GM18909 (cell line): Measurements from ENCODE around the gene POU2F1.
"Not testable (repeated sequence)": the region's sequence is repeated elsewhere in the genome, so short reads cannot be mapped to it uniquely, and the experiment has no call there.

Experiments used
- ATAC-seq: cut with Tn5 transposase; IDR thresholded peaks from one replicate; pipeline ENCODE4 v1.9.1; 2021; ENCODE audit warnings: mild to moderate bottlenecking; ENCODE audit not compliant: unreplicated experiment, poor library complexity

The POU2F1 gene

GRCh38 chr1:167202049-167202448 is 18.6 kb upstream of the POU2F1 start:
- ATAC-seq, result no peak

DNA sequence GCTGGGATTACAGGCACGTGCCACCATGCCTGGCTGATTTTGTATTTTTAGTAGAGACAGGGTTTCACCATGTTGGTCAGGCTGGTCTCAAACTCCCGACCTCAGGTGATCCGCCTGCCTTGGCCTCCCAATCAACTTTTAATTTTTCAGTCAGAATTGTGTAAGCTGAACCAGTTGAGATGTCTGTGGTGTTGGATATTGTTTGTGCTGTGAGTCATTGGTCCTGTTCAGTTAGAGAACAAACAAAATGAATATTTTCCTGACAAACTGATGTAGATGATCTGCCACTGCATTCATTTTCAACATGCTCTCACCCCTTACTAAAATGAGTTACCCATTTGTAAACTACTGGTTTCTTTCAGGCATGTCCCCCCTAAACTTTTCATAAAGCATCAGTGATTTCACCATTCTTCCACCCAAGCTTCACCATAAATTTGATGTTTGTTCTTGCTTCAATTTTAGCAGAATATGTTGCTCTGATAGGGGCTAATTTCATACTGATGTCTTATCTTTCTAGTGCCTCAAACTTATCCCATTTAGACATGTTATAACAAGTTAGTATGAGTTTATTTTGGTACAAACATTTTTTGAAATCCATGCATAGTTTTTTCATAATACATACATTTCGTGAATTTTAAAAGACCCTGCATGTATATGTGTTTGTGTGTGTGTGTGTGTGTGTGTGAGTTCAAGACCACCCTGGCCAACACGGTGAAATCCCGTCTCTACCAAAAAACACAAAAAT is 15.2 kb upstream of the POU2F1 start:
- ATAC-seq, result not testable (repeated sequence)

GRCh38 chr1:167206166-167206835 is 14.4 kb upstream of the POU2F1 start:
- no peak for ATAC-seq

- ATAC-seq, result no peak
Measured at GRCh38 chr1:167207940-167208623, 12.6 kb upstream of the POU2F1 start.

GRCh38 chr1:167208624-167208976 is 12.1 kb upstream of the POU2F1 start:
- no peak for ATAC-seq

DNA sequence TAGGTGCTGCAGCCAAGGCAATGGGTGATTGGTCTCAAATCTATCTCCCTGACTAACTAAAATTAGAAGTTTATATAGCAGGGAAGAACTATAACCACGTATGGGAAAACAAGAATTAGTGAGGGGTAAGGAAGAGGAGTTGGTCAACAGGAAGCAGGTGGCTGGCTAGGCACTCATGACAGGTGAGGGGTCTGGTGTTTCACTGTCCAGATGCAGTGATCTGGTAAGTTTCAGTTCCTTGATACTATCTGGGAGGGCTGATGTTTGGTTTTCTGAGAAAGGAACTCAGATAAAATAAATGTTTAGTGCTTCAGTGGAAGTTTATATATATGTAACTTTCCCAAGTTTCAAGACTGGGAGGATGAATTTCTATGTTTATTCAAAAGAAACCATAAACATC is 11.6 kb upstream of the POU2F1 start:
- ATAC-seq, result no peak

DNA sequence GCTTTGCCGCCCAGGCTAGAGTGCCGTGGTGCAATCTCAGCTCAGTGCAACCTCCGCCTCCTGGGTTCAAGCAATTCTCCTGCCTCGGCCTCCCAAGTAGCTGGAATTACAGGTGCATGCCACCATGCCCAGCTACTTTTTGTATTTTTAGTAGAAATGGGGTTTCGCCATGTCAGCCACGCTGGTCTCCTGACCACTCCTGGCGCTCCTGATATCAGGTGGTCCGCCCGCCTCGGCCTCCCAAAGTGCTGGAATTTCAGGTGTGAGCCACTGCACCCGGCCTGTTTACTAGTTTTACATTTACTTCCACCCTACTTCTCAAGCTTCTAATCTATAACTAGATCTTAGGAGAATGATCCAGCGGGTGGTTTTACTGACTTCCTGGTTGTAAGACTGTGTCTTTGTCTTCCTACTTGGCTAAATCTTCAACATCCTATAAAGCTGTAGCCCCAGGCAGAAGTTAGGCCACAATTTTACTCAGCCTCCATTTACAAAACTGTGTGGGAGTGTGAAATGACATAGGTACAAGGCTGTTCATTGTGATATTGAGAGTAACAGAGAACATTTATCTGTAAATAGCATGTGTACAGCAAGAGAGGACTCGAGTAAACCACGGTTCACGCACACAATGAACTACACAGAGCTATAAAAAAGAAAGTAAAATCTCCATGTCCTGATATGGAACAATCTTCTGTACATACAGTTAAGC is 9.6 kb upstream of the POU2F1 start:
- no peak for ATAC-seq

DNA sequence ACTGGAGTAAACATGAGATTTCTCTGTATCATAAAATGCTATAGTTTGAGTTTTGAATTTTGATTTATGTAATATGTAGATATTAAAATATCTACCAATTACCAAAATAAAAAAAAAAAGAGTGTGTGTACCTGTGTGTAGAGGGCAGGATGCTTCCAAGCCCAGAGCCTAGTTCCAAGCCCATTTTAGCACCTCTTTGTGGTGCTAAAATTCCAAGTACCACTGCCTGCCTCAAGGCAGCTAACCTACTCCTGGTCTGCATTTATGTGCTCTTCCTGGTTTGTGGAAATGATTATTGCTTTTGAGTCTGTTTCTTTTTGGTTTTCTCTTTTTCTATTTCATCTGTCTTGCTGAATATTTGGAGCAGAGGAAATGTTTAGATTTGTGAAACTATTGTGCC is 8.7 kb upstream of the POU2F1 start:
- ATAC-seq, result no peak

DNA sequence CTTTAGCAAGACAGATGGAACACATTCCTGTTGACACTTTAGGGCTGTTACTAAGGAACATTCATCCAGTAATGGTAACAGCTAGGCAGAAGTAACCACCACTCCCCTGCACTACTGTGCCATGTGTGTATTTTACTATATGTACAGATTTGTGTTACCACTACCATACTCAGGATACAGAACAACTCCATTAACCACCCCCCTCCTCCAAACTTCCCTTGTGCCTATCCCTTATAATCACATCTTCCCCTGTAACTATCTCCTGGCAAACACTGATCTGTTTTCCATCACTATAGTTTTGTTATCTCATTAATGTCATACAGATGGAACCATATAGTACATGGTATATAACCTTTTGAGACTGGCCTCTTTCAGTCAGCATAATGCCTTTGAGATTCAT is 3.9 kb upstream of the POU2F1 start:
- no peak for ATAC-seq

DNA sequence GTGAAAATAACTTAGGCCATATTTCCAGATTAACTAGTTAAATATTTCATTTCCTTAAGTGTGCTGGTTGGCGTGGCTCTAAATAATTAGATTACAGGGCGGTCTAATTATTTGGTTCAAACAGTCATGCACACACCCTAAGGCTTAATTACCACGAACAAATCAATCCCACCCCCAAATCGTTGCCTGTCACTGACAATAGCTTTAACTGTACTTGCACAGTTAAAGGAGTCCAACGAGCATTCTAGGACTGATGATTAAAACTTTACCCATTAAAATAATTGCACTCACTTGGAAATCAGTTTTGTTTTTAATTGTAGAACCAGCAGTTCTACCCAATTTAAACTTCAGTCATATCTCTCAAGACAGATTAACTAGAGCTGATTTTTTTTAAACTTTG is 1.5 kb upstream of the POU2F1 start:
- ATAC-seq, result no peak

- peak; percentile 43 for ATAC-seq
Measured at GRCh38 chr1:167219646-167220536, 795 bp upstream of the POU2F1 start.

DNA sequence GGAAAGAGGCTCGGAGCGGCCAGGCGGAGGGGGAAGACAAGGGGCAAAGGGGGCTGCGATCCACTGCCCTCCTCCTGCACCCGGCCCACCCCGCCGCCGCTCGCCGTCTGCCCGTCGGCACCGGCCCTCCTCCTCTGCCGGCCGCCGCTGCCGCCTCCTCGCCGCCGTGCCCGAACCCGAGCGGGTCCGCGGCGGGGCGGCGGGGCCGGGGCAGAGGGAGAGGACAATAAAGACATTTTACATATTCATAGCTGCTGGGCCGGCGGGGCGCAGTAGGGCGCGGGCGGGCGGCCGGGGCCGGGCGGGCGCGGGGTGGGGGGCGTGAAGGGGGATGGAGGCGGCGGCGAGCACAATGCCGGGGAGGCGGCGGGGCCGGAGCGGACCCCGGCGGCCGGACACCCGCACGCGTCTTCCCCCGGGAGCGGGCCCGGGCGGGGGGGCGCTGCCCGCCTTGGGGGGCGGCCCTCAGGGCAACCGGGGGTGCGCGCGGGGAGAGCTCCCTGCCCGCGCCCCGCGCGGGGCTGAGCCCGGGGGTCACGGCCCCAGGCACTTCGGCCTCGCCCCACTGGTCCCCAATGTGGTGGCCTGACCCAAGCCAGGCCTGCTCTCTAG is 546 bp downstream of the POU2F1 start:
- peak; percentile 11 for ATAC-seq

DNA sequence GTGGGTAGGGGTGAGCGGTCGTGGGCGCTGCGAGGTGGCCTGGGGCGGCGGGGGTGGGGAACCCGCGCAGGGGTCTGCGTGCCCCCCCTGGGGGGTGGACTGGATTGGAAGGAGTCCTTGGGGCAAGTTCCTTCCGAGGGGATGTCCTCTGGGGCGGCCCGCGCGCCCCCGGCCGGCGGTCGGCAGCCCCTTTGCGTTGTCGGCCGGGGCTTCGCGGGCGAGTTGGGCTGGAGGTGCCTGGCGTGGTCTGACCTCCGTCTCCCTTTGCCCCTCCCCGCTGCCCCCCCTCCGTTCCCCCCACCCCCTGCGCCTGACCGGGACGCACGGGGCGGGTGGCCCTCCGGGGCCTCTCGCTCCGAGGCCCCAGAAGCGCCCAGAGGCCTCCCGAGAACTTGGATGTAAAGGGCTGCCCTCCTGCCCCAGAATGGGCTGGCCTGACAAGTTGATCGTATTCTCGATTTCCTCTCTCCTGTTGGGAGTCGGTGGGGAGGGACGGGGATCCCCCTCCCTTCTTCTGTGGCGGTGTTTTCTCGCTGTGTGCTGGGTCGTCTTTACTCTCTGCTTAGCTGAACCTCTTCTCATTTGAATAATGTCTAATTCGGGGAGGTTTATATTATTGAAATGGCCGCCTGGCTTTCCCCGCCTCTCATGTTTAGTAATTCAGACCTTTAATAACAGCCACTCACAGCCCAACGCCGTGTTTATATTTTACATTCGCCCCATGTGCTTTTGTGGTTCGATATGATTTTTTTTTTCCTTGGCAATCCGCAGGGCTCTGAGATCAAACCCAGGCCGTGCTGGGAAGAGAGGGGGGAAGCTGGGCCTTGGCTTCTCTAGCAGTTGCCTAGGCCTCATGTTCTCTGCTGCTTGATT is 1.3 kb downstream of the POU2F1 start:
- ATAC-seq, result peak; percentile 54

DNA sequence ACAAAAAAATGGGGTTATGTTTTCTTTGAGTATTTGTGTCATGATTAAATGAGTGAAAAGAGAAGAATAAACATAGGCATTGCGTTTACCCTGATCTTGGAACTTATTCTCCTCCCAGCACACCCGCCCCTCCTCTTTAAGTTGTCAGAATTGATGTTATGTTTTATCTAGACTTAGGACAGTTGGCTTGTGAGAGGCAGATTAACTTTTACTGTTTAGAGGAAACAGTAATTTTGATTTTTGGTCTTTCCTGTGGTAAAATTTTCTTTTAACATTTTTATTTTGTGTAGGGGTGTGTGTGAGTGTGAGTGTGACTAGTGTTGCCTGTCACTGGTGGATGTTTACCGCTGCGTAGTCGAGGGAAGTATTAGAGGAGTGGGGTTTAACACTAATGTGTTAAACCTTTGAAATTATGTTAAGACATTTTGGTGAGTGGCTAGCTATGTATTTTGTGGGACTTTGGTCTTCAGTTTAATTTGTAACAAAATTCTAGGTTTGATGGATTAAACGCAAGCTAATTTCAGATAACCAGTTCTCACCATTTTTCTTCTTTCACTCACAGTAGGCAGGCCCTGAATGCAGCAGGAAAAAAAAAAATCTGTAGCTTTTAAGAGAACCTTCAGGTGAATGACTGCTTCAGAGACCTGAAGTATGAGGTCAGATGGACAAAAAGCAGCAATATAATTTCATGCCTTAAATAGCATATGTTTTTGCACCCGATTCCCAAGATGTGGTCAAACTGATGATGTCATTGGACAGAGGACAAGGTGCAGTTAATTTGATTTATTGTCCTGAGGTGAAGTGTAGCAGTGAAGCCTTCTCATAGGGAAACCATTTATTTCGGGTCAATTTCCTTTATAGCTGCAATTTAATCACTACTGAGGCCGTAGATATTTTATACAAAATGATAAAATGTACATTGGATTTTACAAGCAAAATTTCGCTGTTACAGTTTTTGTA is 2.7 kb downstream of the POU2F1 start:
- ATAC-seq, result no peak

DNA sequence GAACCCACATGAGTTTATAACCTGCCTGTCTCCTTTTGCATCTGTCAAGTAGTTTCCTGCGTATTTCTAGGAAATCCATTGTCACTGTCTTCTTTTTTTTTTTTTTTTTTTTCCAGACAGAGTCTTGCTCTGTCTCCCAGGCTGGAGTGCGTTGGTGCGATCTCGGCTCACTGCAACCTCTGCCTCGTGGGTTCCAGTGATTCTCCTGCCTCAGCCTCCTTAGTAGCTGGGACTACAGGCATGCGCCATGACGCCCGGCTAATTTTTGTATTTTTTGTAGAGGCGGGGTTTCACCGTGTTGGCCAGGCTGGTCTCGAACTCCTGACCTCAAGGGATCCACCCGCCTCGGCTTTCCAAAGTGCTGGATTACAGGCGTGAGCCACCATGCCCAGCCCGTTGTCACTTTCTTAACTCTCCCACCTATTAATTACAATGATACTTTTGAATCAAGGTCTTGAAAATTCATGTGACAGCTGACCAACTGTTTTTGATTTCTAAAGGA is 4.1 kb downstream of the POU2F1 start:
- not testable (repeated sequence) for ATAC-seq

GRCh38 chr1:167225920-167226319 is 5.2 kb downstream of the POU2F1 start:
- ATAC-seq, result no peak

DNA sequence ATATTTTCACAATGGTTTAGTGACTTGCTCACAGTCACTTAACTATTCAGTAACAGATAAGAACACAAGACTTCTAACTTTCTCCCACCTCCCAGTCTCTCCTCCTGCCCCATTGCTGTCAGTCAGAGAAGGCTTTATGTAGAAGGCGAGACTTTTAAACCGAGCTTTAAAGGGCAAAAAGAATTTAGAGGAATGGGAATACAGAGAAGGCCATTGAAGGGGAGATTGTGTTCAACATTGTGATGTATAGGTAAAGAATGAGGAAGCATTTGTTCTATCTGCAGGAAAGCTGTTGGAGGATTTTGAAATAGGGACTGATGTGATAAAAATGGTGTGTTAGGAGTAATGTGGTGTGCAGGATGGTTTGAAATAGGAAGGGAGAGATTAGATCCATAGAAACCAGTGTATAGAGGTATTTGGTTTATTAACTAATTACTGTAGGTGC is 7.3 kb downstream of the POU2F1 start:
- ATAC-seq, result no peak
